Measurements from ENCODE around the gene SLMAP. TPM values are rescaled to one million over a fixed set of nuclear protein-coding genes. Genes with fewer than 3 reads are reported as not detected.

Gene SLMAP
- polyA plus RNA-seq, 1 of the 3 experiments (the other 2 are of a cell fraction) = 10.5 TPM

- DNase-seq = no peak
- Histone ChIP-seq H3K4me2 (no peak overlapping the region), H3K9me2 (no peaks in the 10 kb centered on the region), H3K9ac (no peak overlapping the region), H3K79me2 (ENCODE audit: insufficient read depth) (no peaks in the 10 kb centered on the region), H4K20me1 (ENCODE audit: insufficient read depth) (no peaks in the 10 kb centered on the region), H3K36me3 (replicated peaks in 1 of 2; ENCODE audit: control insufficient read depth in 1 of 2, insufficient read depth in 2 of 2, low read length in 1 of 2) (no peaks in the 10 kb centered on the region), H2AFZ (ENCODE audit: low read depth) (no peak overlapping the region), H3K9me3 (no peaks in the 10 kb centered on the region), H3K27me3 (ENCODE audit: insufficient read depth) (no peaks in the 10 kb centered on the region), H3K27ac (ENCODE audit: low read depth in 2 of 2, low read length in 1 of 2) (no peak overlapping the region), H3F3A (replicated peaks; ENCODE audit: insufficient read depth) (peaks cover 19% of the 10 kb centered on the region), H3K4me3 (ENCODE audit: low read depth in 2 of 2, low read length in 1 of 2) (no peak overlapping the region), H3K4me1 (ENCODE audit: control insufficient read depth in 1 of 2, insufficient read depth in 2 of 2, low read depth in 1 of 2, low read length in 1 of 2) (peaks cover 0 to 17% of the 10 kb centered on the region in 2 experiments; a peak in 3 of 4 replicates)
- no peak for TF ChIP-seq FOSL2 (IDR thresholded peaks at IDR 0.05; ENCODE audit: borderline replicate concordance, low read depth)
- TF ChIP-seq GATA2 (CRISPR knock-in tag; IDR thresholded peaks at IDR 0.05) = no peak
- no peak for TF ChIP-seq ELF1 (IDR thresholded peaks at IDR 0.05)
- no peak for TF ChIP-seq CTCF (IDR thresholded peaks at IDR 0.05)
- TF ChIP-seq ZBTB33 (IDR thresholded peaks at IDR 0.05; ENCODE audit: borderline replicate concordance, low read depth) = no peak
- TF ChIP-seq YY1 (IDR thresholded peaks at IDR 0.05; ENCODE audit: low read depth) = no peak
- no peak for TF ChIP-seq RCOR1 (IDR thresholded peaks at IDR 0.05; ENCODE audit: low read length)
- no peak for TF ChIP-seq PBX3 (IDR thresholded peaks at IDR 0.05)
- no peak for TF ChIP-seq EP300 (IDR thresholded peaks at IDR 0.05; ENCODE audit: borderline replicate concordance in 1 of 2, low read depth in 1 of 2, low read length in 1 of 2)
- no peak for TF ChIP-seq NFIC (IDR thresholded peaks at IDR 0.05; ENCODE audit: borderline replicate concordance)
- CTCF ChIA-PET = interaction anchor here (0.6 to 1.4 kb wide), 3 partner anchors 16 to 40 kb away, joined by 3 to 5 read pairs (median 3); partner anchors contain the start of gene FLNB
- POLR2A ChIA-PET = no interaction called here
- WGBS (ENCODE audit: low lambda C conversion rate) = 92% methylated on average over 5 of the region's 5 CpGs
These were observed 212.4 kb downstream of the SLMAP start for GRCh38 chr3:57968501-57968900.

GRCh38 chr3:57971975-57972374, 215.9 kb downstream of the SLMAP start:
- no peaks in the 10 kb centered on the region for H3K36me3 ChIP-seq (replicated peaks in 1 of 2; ENCODE audit: control insufficient read depth in 1 of 2, insufficient read depth in 2 of 2, low read length in 1 of 2)
- CTCF ChIA-PET = interaction anchor here (0.9 to 1.4 kb wide), 2 partner anchors 36 to 247 kb away, joined by 3 read pairs; no protein-coding TSS in a partner anchor
- H3K27me3 ChIP-seq (ENCODE audit: insufficient read depth) = no peaks in the 10 kb centered on the region
- DNase-seq = no peak
- no peak overlapping the region for H3K4me3 ChIP-seq (ENCODE audit: low read depth in 2 of 2, low read length in 1 of 2)
- H3K27ac ChIP-seq (ENCODE audit: low read depth in 2 of 2, low read length in 1 of 2) = peak overlapping the region in 1 of 2 experiments; percentile 88; a peak in 1 of 4 replicates
- 86% methylated on average over 2 of the region's 4 CpGs for WGBS (ENCODE audit: low lambda C conversion rate)
- TF ChIP-seq SIN3A (IDR thresholded peaks at IDR 0.05; ENCODE audit: borderline replicate concordance, low read depth, low read length) = no peak
- TF ChIP-seq YY1 (IDR thresholded peaks at IDR 0.05; ENCODE audit: low read depth) = no peak
- no peak for TF ChIP-seq PBX3 (IDR thresholded peaks at IDR 0.05)
- TF ChIP-seq RFX5 (IDR thresholded peaks at IDR 0.05; ENCODE audit: low read length) = no peak
- no peak for TF ChIP-seq GATA2 (CRISPR knock-in tag; IDR thresholded peaks at IDR 0.05)
- TF ChIP-seq TCF12 (IDR thresholded peaks at IDR 0.05) = no peak
- TF ChIP-seq POLR2AphosphoS5 (IDR thresholded peaks at IDR 0.05; ENCODE audit: low read depth, low read length) = no peak
- no peak for TF ChIP-seq SMC3 (IDR thresholded peaks at IDR 0.05; ENCODE audit: low read depth, low read length)
- no peak for TF ChIP-seq RXRA (IDR thresholded peaks at IDR 0.05; ENCODE audit: borderline replicate concordance, low read depth)
- TF ChIP-seq MXI1 (IDR thresholded peaks at IDR 0.05; ENCODE audit: low read depth, low read length) = no peak
- TF ChIP-seq EP300 (IDR thresholded peaks at IDR 0.05; ENCODE audit: borderline replicate concordance in 1 of 2, low read depth in 1 of 2, low read length in 1 of 2) = no peak
- no peak for TF ChIP-seq NFIC (IDR thresholded peaks at IDR 0.05; ENCODE audit: borderline replicate concordance)
- TF ChIP-seq TEAD4 (IDR thresholded peaks at IDR 0.05; ENCODE audit: borderline replicate concordance, insufficient read depth) = no peak
- TF ChIP-seq TAF1 (IDR thresholded peaks at IDR 0.05; ENCODE audit: borderline replicate concordance, low read depth, low read length) = no peak
- TF ChIP-seq FOXM1 (IDR thresholded peaks at IDR 0.05; ENCODE audit: low read depth) = no peak
- POLR2A ChIA-PET = no interaction called here
- H3K4me2 ChIP-seq = no peak overlapping the region
- no peak overlapping the region for H3K9ac ChIP-seq
- peaks cover 7 to 37% of the 10 kb centered on the region in 2 experiments; a peak in 3 of 4 replicates for H3K4me1 ChIP-seq (ENCODE audit: control insufficient read depth in 1 of 2, insufficient read depth in 2 of 2, low read depth in 1 of 2, low read length in 1 of 2)
- H3F3A ChIP-seq (replicated peaks; ENCODE audit: insufficient read depth) = peaks cover 36% of the 10 kb centered on the region
- H3K9me3 ChIP-seq = no peaks in the 10 kb centered on the region
- no peaks in the 10 kb centered on the region for H3K9me2 ChIP-seq
- no peak overlapping the region for H2AFZ ChIP-seq (ENCODE audit: low read depth)
- no peaks in the 10 kb centered on the region for H3K79me2 ChIP-seq (ENCODE audit: insufficient read depth)
- H4K20me1 ChIP-seq (ENCODE audit: insufficient read depth) = no peaks in the 10 kb centered on the region

All from SK-N-SH (cell line).